ENCODE measurements around the gene SLC25A6.

SLC25A6 gene

DNA sequence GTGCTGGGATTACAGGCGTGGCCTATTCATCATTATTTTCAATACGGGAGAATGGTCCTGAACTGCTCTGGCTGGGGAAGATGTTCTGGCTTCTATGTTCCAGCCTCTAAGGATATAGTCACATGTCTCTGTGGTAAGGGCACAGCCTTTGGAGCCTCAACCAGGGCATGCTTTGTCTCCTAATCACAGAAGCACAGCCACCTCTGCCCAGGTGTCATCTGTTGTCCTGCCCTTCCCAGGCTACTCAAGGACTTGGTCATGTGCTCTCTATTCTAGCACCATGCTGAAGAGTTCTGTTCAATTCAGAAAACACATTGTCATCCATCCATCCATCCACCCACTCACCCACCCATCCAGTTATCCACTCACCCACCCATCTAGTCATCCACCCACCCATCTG lies 31.3 kb upstream of the SLC25A6 start:
- Histone ChIP-seq H3K27me3 (ENCODE audit: control insufficient read depth in 1 of 2, insufficient read depth in 2 of 2, low read length in 2 of 2) (no peaks in the 10 kb centered on the region), H3K27ac (ENCODE audit: low read length) (no peak overlapping the region), H3K9ac (ENCODE audit: low read length in 2 of 2) (no peak overlapping the region), H3K4me3 (ENCODE audit: low read length in 2 of 2) (no peak overlapping the region), H3K36me3 (ENCODE audit: control insufficient read depth in 2 of 2, insufficient read depth in 2 of 2, low read length in 2 of 2) (peaks cover 39 to 55% of the 10 kb centered on the region in 2 donors), H3K4me1 (ENCODE audit: control insufficient read depth, insufficient read depth, low read length) (no peaks in the 10 kb centered on the region), H3K9me3 (ENCODE audit: control insufficient read depth in 2 of 2, low read length in 2 of 2) (peaks cover 2 to 12% of the 10 kb centered on the region in 2 donors)

DNA sequence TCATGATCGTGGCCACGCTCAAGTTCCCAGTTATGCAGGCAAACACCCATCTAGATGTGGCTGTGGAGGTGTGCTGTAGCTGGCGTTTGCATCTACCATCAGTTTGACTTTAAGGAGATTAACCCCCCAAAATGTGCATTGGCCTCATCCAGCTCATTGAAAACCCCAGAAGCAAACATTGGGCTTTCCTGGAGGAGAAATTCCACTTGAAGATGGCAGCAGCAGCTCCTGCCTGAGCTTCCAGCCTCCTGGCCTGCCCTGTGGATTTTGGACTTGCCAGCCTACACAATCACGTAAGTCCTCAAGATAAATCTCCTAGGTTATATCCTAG lies 30.2 kb upstream of the SLC25A6 start:
- Histone ChIP-seq H3K4me1 (ENCODE audit: control insufficient read depth, insufficient read depth, low read length) (no peaks in the 10 kb centered on the region), H3K9me3 (ENCODE audit: control insufficient read depth in 2 of 2, low read length in 2 of 2) (peaks cover 2 to 13% of the 10 kb centered on the region in 2 donors), H3K9ac (ENCODE audit: low read length in 2 of 2) (no peak overlapping the region), H3K27ac (ENCODE audit: low read length) (no peak overlapping the region), H3K27me3 (ENCODE audit: control insufficient read depth in 1 of 2, insufficient read depth in 2 of 2, low read length in 2 of 2) (no peaks in the 10 kb centered on the region), H3K4me3 (ENCODE audit: low read length in 2 of 2) (no peak overlapping the region), H3K36me3 (ENCODE audit: control insufficient read depth in 2 of 2, insufficient read depth in 2 of 2, low read length in 2 of 2) (peaks cover 40 to 56% of the 10 kb centered on the region in 2 donors)

DNA sequence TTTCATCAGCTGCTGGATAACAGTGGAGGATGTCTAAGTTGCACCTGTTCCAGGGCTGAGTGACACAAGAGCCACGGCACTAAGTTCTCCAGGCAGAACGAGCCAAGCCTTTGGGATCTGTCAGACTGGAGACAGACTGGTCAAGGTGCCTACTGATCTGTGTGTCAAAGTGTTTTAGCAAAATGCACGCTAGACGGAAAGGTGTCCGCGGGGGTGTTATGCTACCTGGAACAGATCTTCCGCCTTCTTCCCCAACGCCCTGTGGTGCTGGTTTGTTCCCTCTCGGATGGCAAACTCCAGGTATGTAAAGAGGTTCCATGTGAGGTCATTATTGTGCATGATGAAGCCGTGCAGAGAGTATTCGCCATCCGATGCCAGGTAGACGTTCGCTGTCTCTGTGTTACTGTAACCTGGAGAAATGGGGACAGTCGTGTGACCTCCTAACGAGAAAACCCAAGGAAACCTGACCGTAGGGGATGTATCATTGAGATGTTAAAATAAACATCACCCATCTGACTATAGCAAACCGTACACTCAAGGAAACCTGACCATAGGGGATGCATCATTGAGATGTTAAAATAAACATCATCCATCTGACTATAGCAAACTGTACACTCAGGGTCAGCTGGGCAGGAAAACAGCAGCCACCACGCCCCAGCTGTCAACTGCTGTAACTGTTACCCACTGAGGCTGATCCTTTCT lies 29.7 kb upstream of the SLC25A6 start:
- Histone ChIP-seq H3K9ac (ENCODE audit: low read length in 2 of 2) (no peak overlapping the region), H3K4me3 (ENCODE audit: low read length in 2 of 2) (no peak overlapping the region), H3K9me3 (ENCODE audit: control insufficient read depth in 2 of 2, low read length in 2 of 2) (peaks cover 2 to 13% of the 10 kb centered on the region in 2 donors), H3K36me3 (ENCODE audit: control insufficient read depth in 2 of 2, insufficient read depth in 2 of 2, low read length in 2 of 2) (peaks cover 40 to 55% of the 10 kb centered on the region in 2 donors), H3K4me1 (ENCODE audit: control insufficient read depth, insufficient read depth, low read length) (no peaks in the 10 kb centered on the region), H3K27me3 (ENCODE audit: control insufficient read depth in 1 of 2, insufficient read depth in 2 of 2, low read length in 2 of 2) (no peaks in the 10 kb centered on the region), H3K27ac (ENCODE audit: low read length) (no peak overlapping the region)

DNA sequence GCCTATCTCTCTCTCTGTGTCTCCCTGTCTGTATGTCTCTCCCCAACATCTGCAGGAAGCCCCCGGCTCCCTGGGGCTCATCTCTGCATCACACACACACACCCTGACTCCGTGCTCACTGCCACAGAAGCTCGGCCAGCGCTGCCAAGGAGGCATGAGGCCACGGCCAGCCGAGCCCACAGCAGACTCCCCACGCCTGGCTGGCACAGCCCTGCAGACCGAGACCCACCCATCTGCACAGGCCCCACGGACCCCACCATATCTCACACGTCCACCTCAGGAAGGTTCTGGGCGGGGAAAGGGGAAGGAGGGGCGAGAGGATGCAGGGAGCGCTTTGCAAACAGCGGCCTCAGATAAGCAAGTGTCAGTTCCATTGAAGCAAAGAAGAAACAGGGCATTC lies 28.5 kb upstream of the SLC25A6 start:
- no peak overlapping the region for H3K27ac ChIP-seq (ENCODE audit: low read length)
- H3K36me3 ChIP-seq (ENCODE audit: control insufficient read depth in 2 of 2, insufficient read depth in 2 of 2, low read length in 2 of 2), result peaks cover 42 to 54% of the 10 kb centered on the region in 2 donors

DNA sequence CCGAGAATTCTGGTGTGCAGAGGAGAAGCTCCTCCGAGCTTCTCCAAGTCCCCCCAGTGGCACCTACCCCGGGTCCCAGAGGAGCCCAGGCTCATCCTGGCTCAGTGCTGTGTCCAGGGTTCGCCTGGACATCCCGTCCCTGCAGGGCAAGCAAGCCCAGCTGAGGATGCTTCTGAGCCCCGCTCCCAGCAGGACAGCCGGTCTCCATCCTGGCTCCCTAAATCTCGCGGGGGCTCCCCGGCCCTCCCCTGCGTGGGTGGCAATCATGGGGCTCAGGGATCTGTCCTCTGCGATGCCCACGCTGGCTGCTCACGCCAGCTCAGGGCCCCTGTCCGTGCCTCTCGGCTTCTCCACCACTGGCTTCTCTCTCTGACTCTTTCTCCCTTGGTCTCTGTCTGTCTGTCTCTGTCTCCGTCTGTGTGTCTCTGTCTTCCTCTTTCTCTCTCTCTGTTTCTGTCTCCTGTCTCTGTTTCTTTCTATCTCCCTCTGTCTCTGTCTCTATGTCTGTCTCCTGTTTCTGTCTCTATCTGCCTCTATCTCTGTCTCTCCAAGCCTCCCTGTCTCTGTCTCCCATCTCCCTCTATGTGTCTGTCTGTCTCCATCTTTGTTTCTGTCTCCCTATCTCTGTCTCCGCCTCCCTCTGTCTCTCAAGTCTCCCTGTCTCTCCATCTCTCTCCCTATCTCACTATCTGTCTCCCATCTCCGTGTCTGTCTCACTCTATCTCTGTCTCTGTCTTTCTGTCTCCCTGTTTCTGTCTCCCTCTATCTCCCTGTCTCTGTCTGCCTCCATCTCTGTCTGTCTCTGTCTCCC lies 27.8 kb upstream of the SLC25A6 start:
- H3K4me1 ChIP-seq (ENCODE audit: control insufficient read depth, insufficient read depth, low read length), result no peaks in the 10 kb centered on the region
- peaks cover 38 to 48% of the 10 kb centered on the region in 2 donors for H3K36me3 ChIP-seq (ENCODE audit: control insufficient read depth in 2 of 2, insufficient read depth in 2 of 2, low read length in 2 of 2)
- H3K9ac ChIP-seq (ENCODE audit: low read length in 2 of 2), result no peak overlapping the region

More for the DNA sequence above, 28.5 kb upstream of the SLC25A6 start:
- no peak overlapping the region for H3K9ac ChIP-seq (ENCODE audit: low read length in 2 of 2)
- H3K9me3 ChIP-seq (ENCODE audit: control insufficient read depth in 2 of 2, low read length in 2 of 2), result peaks cover 2 to 13% of the 10 kb centered on the region in 2 donors
- no peak overlapping the region for H3K4me3 ChIP-seq (ENCODE audit: low read length in 2 of 2)
- no peaks in the 10 kb centered on the region for H3K27me3 ChIP-seq (ENCODE audit: control insufficient read depth in 1 of 2, insufficient read depth in 2 of 2, low read length in 2 of 2)
- no peaks in the 10 kb centered on the region for H3K4me1 ChIP-seq (ENCODE audit: control insufficient read depth, insufficient read depth, low read length)

DNA sequence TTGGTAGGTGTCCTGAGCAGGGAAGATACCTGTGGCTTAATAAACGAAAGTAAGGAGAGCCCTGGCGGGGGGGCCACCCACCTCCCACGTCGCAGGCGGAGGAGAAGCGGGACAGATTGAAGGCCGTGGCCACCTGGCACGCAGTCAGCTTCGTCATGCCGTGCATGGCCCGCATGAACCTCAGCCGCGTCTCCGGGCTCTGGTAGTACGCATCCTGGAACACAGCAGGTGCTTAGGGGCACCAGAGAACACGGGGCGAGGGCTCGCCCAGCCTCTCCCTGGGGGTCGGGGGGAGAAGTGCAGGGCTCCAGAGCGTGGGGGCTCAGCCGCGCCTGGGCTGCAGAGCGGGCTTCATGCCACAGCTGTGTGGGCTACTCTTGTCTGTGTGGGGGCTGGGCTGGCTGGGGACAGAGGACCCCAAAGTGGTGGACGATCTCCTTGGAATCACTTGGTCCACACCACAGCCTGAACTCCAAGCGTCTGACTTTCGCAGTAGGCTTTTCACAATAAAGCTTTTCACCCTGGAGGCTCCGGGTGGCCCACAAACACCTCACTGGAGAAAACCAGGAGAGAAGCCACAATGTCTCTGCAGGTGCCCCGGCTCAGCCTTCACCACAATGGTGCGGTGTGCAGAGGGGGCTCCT lies 27.1 kb upstream of the SLC25A6 start:
- H3K9me3 ChIP-seq (ENCODE audit: control insufficient read depth in 2 of 2, low read length in 2 of 2), result peaks cover 2 to 13% of the 10 kb centered on the region in 2 donors
- no peaks in the 10 kb centered on the region for H3K27me3 ChIP-seq (ENCODE audit: control insufficient read depth in 1 of 2, insufficient read depth in 2 of 2, low read length in 2 of 2)
- no peak overlapping the region for H3K27ac ChIP-seq (ENCODE audit: low read length)
- peaks cover 38 to 48% of the 10 kb centered on the region in 2 donors for H3K36me3 ChIP-seq (ENCODE audit: control insufficient read depth in 2 of 2, insufficient read depth in 2 of 2, low read length in 2 of 2)
- H3K4me1 ChIP-seq (ENCODE audit: control insufficient read depth, insufficient read depth, low read length), result no peaks in the 10 kb centered on the region
- no peak overlapping the region for H3K4me3 ChIP-seq (ENCODE audit: low read length in 2 of 2)
- H3K9ac ChIP-seq (ENCODE audit: low read length in 2 of 2), result no peak overlapping the region

More for the DNA sequence above, 27.8 kb upstream of the SLC25A6 start:
- Histone ChIP-seq H3K9me3 (ENCODE audit: control insufficient read depth in 2 of 2, low read length in 2 of 2) (peaks cover 2 to 13% of the 10 kb centered on the region in 2 donors), H3K27ac (ENCODE audit: low read length) (no peak overlapping the region), H3K4me3 (ENCODE audit: low read length in 2 of 2) (no peak overlapping the region), H3K27me3 (ENCODE audit: control insufficient read depth in 1 of 2, insufficient read depth in 2 of 2, low read length in 2 of 2) (no peaks in the 10 kb centered on the region)

DNA sequence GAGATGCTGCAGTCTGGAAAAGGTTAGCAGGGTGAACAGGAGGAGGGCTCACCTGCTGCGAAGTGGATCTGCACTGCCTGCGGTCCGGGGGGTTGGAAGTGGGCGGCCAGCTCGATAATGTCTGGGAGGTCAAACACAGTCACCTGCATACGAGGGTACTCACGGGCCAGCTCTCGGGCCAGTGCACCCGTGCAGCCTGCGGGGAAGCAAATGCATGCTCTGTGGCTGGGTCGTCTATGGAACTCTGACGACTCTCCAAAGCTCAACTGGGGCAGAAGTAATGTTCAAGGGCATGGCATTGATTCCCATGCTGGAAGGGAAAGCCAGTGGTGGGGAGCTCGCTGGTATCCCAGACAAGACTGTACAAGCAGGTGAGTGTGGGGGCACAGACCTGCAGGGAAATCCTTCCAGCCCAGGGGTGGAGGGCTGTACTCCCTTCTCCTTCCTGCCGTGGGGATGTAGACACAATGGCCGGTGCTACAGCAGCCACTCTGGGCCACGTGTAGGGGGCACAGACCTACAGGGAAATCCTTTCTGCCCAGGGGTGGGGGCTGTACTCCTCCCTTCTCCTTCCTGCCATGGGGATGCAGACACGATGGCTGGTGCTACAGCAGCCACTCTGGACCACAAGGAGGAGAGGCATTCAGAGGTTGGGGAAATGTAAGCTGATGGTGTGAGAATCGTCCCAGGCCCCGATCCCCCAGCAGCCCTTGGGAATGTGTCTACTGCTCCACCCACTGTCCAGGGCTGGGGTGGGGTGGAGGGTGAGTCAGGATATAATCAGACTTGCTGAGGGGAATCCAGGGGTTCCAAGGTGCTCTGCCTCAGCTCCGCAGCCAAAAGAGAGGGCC lies 26.2 kb upstream of the SLC25A6 start:
- Histone ChIP-seq H3K4me1 (ENCODE audit: control insufficient read depth, insufficient read depth, low read length) (no peaks in the 10 kb centered on the region), H3K4me3 (ENCODE audit: low read length in 2 of 2) (no peak overlapping the region), H3K9me3 (ENCODE audit: control insufficient read depth in 2 of 2, low read length in 2 of 2) (peaks cover 2 to 13% of the 10 kb centered on the region in 2 donors), H3K9ac (ENCODE audit: low read length in 2 of 2) (no peak overlapping the region), H3K27ac (ENCODE audit: low read length) (no peak overlapping the region), H3K36me3 (ENCODE audit: control insufficient read depth in 2 of 2, insufficient read depth in 2 of 2, low read length in 2 of 2) (peaks cover 32 to 44% of the 10 kb centered on the region in 2 donors), H3K27me3 (ENCODE audit: control insufficient read depth in 1 of 2, insufficient read depth in 2 of 2, low read length in 2 of 2) (no peaks in the 10 kb centered on the region)

DNA sequence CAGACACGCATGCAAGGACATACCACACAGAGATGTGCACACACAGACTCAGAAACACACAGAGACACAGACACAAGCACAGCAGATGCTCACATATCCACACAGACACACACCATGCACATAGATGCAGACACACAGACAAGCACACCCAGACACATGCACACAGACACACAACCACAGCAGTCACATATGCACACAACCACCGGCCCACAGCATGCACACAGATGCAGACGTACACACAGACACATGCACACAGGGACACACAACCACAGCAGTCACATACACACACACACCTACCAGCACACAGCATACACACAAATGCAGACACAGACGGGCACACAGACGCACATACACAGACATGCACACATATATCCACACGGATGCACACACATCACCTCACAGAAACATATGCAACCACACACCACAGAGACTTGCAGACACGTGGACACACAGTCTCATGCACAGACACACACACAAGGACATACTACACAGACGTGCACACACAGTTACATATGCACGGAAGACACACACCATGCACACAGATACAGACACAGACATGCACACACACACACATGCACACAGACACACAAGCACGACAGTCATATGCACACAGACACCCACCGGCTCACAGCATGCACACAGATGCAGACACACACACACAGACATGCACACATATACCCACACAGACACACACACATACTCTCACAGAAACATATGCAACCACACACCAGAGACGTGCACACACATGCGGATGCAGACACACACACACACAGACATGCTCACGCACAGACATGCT lies 25.2 kb upstream of the SLC25A6 start:
- no peaks in the 10 kb centered on the region for H3K27me3 ChIP-seq (ENCODE audit: control insufficient read depth in 1 of 2, insufficient read depth in 2 of 2, low read length in 2 of 2)
- no peak overlapping the region for H3K27ac ChIP-seq (ENCODE audit: low read length)
- H3K9me3 ChIP-seq (ENCODE audit: control insufficient read depth in 2 of 2, low read length in 2 of 2), result peaks cover 0 to 9% of the 10 kb centered on the region in 2 donors
- no peaks in the 10 kb centered on the region for H3K4me1 ChIP-seq (ENCODE audit: control insufficient read depth, insufficient read depth, low read length)
- no peak overlapping the region for H3K4me3 ChIP-seq (ENCODE audit: low read length in 2 of 2)
- H3K9ac ChIP-seq (ENCODE audit: low read length in 2 of 2), result no peak overlapping the region
- H3K36me3 ChIP-seq (ENCODE audit: control insufficient read depth in 2 of 2, insufficient read depth in 2 of 2, low read length in 2 of 2), result peaks cover 30 to 40% of the 10 kb centered on the region in 2 donors

DNA sequence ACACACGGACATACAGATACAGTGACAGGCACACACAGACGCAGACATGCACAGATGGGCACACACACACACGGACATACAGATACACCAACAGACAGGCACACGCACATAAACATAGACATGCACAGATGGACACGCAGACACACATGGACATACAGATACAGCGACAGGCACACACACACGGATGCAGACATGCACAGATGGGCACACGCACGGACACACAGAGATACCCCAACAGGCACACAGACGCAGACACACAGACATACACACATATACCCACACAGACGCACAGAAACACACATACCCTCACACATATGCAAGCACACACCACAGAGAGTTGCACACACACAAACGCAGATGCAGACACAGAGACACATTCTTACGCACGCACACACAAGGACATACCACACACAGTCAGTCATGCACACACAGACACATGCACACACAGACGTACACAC lies 24.4 kb upstream of the SLC25A6 start:
- Histone ChIP-seq H3K27me3 (ENCODE audit: control insufficient read depth in 1 of 2, insufficient read depth in 2 of 2, low read length in 2 of 2) (no peaks in the 10 kb centered on the region), H3K27ac (ENCODE audit: low read length) (no peak overlapping the region), H3K36me3 (ENCODE audit: control insufficient read depth in 2 of 2, insufficient read depth in 2 of 2, low read length in 2 of 2) (peaks cover 22 to 32% of the 10 kb centered on the region in 2 donors), H3K9ac (ENCODE audit: low read length in 2 of 2) (no peak overlapping the region), H3K9me3 (ENCODE audit: control insufficient read depth in 2 of 2, low read length in 2 of 2) (peaks cover 0 to 5% of the 10 kb centered on the region in 2 donors), H3K4me3 (ENCODE audit: low read length in 2 of 2) (no peak overlapping the region), H3K4me1 (ENCODE audit: control insufficient read depth, insufficient read depth, low read length) (no peaks in the 10 kb centered on the region)

Data from stomach smooth muscle (tissue), 2 donors.